ENCODE results near the gene ANOS1.

Gene ANOS1

GRCh38 chrX:8688776-8689175 lies 43.2 kb downstream of the ANOS1 start:
- Histone ChIP-seq H3K4me1 (ENCODE audit: insufficient read depth, low read length) (peaks cover 34% of the 10 kb centered on the region), H2AFZ (ENCODE audit: low read depth, low read length) (no peak overlapping the region), H3K4me3 (ENCODE audit: low read length) (no peak overlapping the region)

DNA sequence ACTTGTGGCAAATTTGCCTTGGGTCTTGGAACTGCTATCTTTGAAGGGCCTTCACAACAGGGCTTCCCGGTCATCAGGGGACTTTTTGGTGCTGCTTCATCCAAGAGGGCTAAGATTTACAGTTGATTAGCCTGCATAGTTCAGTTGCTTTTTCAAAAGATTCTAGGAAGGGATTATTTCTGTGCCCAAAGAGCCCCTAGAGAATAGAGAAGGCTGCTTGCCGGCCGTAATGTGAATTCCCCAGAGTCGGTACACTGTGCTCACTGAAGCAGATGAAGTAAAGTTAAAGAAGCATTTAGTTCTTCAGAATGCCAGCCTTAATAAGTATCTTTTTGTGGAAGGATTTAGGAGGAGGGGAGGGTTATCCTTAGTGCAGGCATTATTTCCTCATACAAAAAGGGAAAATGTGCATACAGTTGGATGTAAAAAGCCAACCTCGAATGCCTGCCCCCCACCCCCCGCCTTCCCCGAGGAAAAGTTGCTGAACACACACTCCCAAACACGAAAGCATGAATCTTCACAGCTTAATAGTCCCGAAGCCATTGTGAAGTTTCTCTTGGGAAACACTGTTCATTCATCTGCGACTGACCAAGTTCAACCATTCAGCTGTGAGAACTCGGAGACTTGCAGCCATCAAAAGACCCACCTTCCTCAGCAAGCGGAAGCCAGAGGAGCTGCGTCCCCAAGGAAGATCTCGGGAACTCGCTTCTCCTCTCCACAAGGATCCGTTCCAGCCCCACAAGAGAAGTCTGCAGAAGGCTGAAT lies 47.6 kb downstream of the ANOS1 start:
- H3K4me1 ChIP-seq (ENCODE audit: insufficient read depth, low read length), result peaks cover 40% of the 10 kb centered on the region
- no peaks in the 10 kb centered on the region for H3K27me3 ChIP-seq (ENCODE audit: insufficient read depth, low read length)
- peak overlapping the region; percentile 7 for H3K4me3 ChIP-seq (ENCODE audit: low read length)
- no peak overlapping the region for H2AFZ ChIP-seq (ENCODE audit: low read depth, low read length)
- H3K9me3 ChIP-seq (ENCODE audit: low read length), result no peaks in the 10 kb centered on the region
- no peaks in the 10 kb centered on the region for H3K36me3 ChIP-seq (ENCODE audit: insufficient read depth, low read length)

More at GRCh38 chrX:8688776-8689175, 43.2 kb downstream of the ANOS1 start:
- Histone ChIP-seq H3K36me3 (ENCODE audit: insufficient read depth, low read length) (no peaks in the 10 kb centered on the region), H3K27me3 (ENCODE audit: insufficient read depth, low read length) (no peaks in the 10 kb centered on the region), H3K9me3 (ENCODE audit: low read length) (no peaks in the 10 kb centered on the region)

DNA sequence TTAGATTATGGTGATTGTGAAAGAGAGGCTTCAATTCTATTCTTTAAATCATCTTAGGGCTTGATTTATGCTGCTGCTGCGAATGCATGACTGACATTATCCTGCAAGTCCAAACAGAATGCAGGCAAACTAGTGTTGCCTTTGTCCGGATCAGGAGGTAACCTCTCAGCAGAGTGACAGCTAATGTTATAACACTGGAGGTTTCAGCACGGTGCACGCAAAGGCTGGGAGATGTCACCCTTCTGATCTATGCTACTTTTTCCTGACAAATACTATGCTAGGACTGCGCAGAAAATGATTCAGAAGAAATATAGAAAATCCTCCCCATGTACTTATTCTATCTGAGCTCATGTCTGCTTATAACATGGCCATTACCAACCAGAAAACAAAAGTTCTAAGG lies 48.2 kb downstream of the ANOS1 start:
- Histone ChIP-seq H3K4me1 (ENCODE audit: insufficient read depth, low read length) (peaks cover 34% of the 10 kb centered on the region), H3K4me3 (ENCODE audit: low read length) (no peak overlapping the region), H3K27me3 (ENCODE audit: insufficient read depth, low read length) (no peaks in the 10 kb centered on the region), H2AFZ (ENCODE audit: low read depth, low read length) (no peak overlapping the region), H3K36me3 (ENCODE audit: insufficient read depth, low read length) (no peaks in the 10 kb centered on the region), H3K9me3 (ENCODE audit: low read length) (no peaks in the 10 kb centered on the region)

DNA sequence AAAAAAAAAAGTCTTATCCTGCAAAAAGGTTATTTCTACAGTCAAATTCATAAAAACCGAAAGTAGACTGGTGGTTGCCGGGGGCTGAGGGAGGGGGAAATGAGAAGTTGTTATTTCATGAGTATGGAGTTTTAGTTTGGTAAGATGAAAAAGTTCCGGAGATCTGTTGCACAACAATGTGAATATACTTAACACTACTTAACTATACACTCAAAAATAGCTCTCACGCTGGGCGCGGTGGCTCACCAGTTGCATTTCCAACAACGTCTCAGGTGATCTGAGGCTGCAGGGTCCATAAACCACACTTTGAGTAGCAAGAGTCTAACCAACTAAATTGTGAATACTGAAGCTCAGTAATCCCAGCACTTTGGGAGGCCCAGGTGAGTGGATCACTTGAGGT lies 52.4 kb downstream of the ANOS1 start:
- H3K4me1 ChIP-seq (ENCODE audit: insufficient read depth, low read length), result peaks cover 15% of the 10 kb centered on the region
- peaks cover 2% of the 10 kb centered on the region for H3K27me3 ChIP-seq (ENCODE audit: insufficient read depth, low read length)
- H3K4me3 ChIP-seq (ENCODE audit: low read length), result no peak overlapping the region
- H3K9me3 ChIP-seq (ENCODE audit: low read length), result no peaks in the 10 kb centered on the region
- no peak overlapping the region for H2AFZ ChIP-seq (ENCODE audit: low read depth, low read length)
- H3K36me3 ChIP-seq (ENCODE audit: insufficient read depth, low read length), result no peaks in the 10 kb centered on the region

GRCh38 chrX:8675006-8675630 lies 56.8 kb downstream of the ANOS1 start:
- Histone ChIP-seq H2AFZ (ENCODE audit: low read depth, low read length) (no peak overlapping the region), H3K36me3 (ENCODE audit: insufficient read depth, low read length) (no peaks in the 10 kb centered on the region), H3K9me3 (ENCODE audit: low read length) (no peaks in the 10 kb centered on the region), H3K27me3 (ENCODE audit: insufficient read depth, low read length) (peaks cover 2% of the 10 kb centered on the region), H3K4me3 (ENCODE audit: low read length) (no peak overlapping the region), H3K4me1 (ENCODE audit: insufficient read depth, low read length) (no peaks in the 10 kb centered on the region)

DNA sequence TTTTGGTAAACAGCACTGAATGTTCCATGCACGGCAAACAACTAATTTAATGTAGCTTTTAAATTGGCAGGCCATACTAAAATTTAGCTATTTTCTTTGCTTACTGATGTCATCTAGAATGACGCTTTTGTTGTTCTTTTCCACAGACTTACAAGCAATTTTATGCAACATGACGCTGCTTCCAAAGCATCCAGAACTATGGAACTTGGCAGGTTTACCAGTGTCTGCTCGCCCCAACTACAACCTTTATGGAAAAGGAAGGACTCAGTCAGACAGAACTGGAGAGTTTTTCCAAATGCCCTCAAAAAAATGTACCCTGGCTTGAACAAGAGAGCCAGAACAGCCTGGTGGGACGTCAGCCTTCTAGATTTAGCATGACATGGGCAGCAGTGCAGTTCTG lies 58.7 kb downstream of the ANOS1 start:
- H2AFZ ChIP-seq (ENCODE audit: low read depth, low read length), result no peak overlapping the region
- no peaks in the 10 kb centered on the region for H3K9me3 ChIP-seq (ENCODE audit: low read length)
- no peak overlapping the region for H3K4me3 ChIP-seq (ENCODE audit: low read length)
- no peaks in the 10 kb centered on the region for H3K36me3 ChIP-seq (ENCODE audit: insufficient read depth, low read length)
- peaks cover 2% of the 10 kb centered on the region for H3K27me3 ChIP-seq (ENCODE audit: insufficient read depth, low read length)
- H3K4me1 ChIP-seq (ENCODE audit: insufficient read depth, low read length), result no peaks in the 10 kb centered on the region

DNA sequence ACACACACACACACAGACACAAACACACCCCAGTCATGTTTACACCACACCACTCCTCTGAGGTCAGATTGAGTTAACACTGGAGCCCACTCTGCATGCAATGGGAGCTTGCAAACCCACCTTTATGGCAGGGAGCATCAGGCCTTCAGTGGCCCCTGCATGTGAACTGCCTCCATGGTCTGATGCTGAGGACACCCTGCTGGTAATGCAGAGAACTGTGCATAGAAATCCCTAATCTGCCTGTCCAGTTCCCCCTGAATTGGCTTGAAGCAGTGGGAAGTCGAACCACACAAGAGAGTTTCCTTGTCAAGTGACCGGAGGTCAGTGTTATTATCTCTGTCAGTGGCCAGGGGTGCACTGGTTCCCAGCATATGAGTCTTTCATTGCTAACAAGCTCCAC lies 59.8 kb downstream of the ANOS1 start:
- no peaks in the 10 kb centered on the region for H3K36me3 ChIP-seq (ENCODE audit: insufficient read depth, low read length)
- H3K4me3 ChIP-seq (ENCODE audit: low read length), result no peak overlapping the region
- no peaks in the 10 kb centered on the region for H3K4me1 ChIP-seq (ENCODE audit: insufficient read depth, low read length)
- H3K27me3 ChIP-seq (ENCODE audit: insufficient read depth, low read length), result peaks cover 2% of the 10 kb centered on the region
- no peak overlapping the region for H2AFZ ChIP-seq (ENCODE audit: low read depth, low read length)
- no peaks in the 10 kb centered on the region for H3K9me3 ChIP-seq (ENCODE audit: low read length)

- H3K4me3 ChIP-seq (ENCODE audit: low read length), result no peak overlapping the region
These were observed 63.1 kb downstream of the ANOS1 start for GRCh38 chrX:8668813-8669212.

DNA sequence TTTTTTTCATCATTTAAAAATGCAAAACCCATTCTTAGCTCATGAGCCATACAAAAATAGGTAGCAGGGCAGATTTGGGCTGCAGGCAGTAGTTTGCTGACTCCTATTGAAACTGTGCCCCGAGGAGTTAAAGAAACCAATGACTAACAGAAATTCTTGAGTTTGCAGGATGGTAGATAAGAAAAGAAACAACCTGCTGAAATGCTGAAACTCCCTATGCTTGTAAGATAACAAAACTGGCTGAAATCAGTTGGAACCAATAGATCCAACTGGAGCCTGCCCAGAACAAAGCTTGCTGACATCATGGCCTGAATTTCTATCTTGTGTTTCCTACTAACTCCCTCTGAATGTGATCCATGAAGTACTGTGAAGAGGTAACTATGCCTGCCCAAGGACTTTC lies 68.6 kb downstream of the ANOS1 start:
- Histone ChIP-seq H2AFZ (ENCODE audit: low read depth, low read length) (no peak overlapping the region), H3K4me3 (ENCODE audit: low read length) (no peak overlapping the region), H3K9me3 (ENCODE audit: low read length) (no peaks in the 10 kb centered on the region), H3K4me1 (ENCODE audit: insufficient read depth, low read length) (no peaks in the 10 kb centered on the region), H3K36me3 (ENCODE audit: insufficient read depth, low read length) (no peaks in the 10 kb centered on the region), H3K27me3 (ENCODE audit: insufficient read depth, low read length) (no peaks in the 10 kb centered on the region)

More at GRCh38 chrX:8668813-8669212, 63.1 kb downstream of the ANOS1 start:
- Histone ChIP-seq H2AFZ (ENCODE audit: low read depth, low read length) (no peak overlapping the region), H3K27me3 (ENCODE audit: insufficient read depth, low read length) (no peaks in the 10 kb centered on the region), H3K4me1 (ENCODE audit: insufficient read depth, low read length) (no peaks in the 10 kb centered on the region), H3K36me3 (ENCODE audit: insufficient read depth, low read length) (no peaks in the 10 kb centered on the region), H3K9me3 (ENCODE audit: low read length) (no peaks in the 10 kb centered on the region)

- Histone ChIP-seq H2AFZ (ENCODE audit: low read depth, low read length) (no peak overlapping the region), H3K4me1 (ENCODE audit: insufficient read depth, low read length) (no peaks in the 10 kb centered on the region), H3K4me3 (ENCODE audit: low read length) (no peak overlapping the region), H3K9me3 (ENCODE audit: low read length) (no peaks in the 10 kb centered on the region), H3K27me3 (ENCODE audit: insufficient read depth, low read length) (no peaks in the 10 kb centered on the region), H3K36me3 (ENCODE audit: insufficient read depth, low read length) (no peaks in the 10 kb centered on the region)
These were observed 74.1 kb downstream of the ANOS1 start for GRCh38 chrX:8657883-8658282.

GRCh38 chrX:8653956-8654355 lies 78.0 kb downstream of the ANOS1 start:
- no peak overlapping the region for H3K4me3 ChIP-seq (ENCODE audit: low read length)
- H3K9me3 ChIP-seq (ENCODE audit: low read length), result no peaks in the 10 kb centered on the region
- H3K4me1 ChIP-seq (ENCODE audit: insufficient read depth, low read length), result no peaks in the 10 kb centered on the region
- no peak overlapping the region for H2AFZ ChIP-seq (ENCODE audit: low read depth, low read length)
- H3K27me3 ChIP-seq (ENCODE audit: insufficient read depth, low read length), result no peaks in the 10 kb centered on the region
- no peaks in the 10 kb centered on the region for H3K36me3 ChIP-seq (ENCODE audit: insufficient read depth, low read length)

- H2AFZ ChIP-seq (ENCODE audit: low read depth, low read length), result no peak overlapping the region
- no peaks in the 10 kb centered on the region for H3K36me3 ChIP-seq (ENCODE audit: insufficient read depth, low read length)
- no peaks in the 10 kb centered on the region for H3K27me3 ChIP-seq (ENCODE audit: insufficient read depth, low read length)
- no peaks in the 10 kb centered on the region for H3K9me3 ChIP-seq (ENCODE audit: low read length)
- no peak overlapping the region for H3K4me3 ChIP-seq (ENCODE audit: low read length)
- no peaks in the 10 kb centered on the region for H3K4me1 ChIP-seq (ENCODE audit: insufficient read depth, low read length)
These were observed 82.0 kb downstream of the ANOS1 start for GRCh38 chrX:8649969-8650368.

GRCh38 chrX:8647176-8647575 lies 84.8 kb downstream of the ANOS1 start:
- Histone ChIP-seq H3K4me1 (ENCODE audit: insufficient read depth, low read length) (no peaks in the 10 kb centered on the region), H3K36me3 (ENCODE audit: insufficient read depth, low read length) (no peaks in the 10 kb centered on the region), H3K27me3 (ENCODE audit: insufficient read depth, low read length) (no peaks in the 10 kb centered on the region), H3K4me3 (ENCODE audit: low read length) (no peak overlapping the region), H2AFZ (ENCODE audit: low read depth, low read length) (no peak overlapping the region), H3K9me3 (ENCODE audit: low read length) (no peaks in the 10 kb centered on the region)
